ENCODE data around the gene TMEM198.

GRCh38 chr2:219570194-219570923 is 26.5 kb downstream of the TMEM198 start:
- no peak for TF ChIP-seq EZH2 (IDR thresholded peaks at IDR 0.05; ENCODE audit: low read depth, unreplicated experiment)
- TF ChIP-seq, protein P1, sequence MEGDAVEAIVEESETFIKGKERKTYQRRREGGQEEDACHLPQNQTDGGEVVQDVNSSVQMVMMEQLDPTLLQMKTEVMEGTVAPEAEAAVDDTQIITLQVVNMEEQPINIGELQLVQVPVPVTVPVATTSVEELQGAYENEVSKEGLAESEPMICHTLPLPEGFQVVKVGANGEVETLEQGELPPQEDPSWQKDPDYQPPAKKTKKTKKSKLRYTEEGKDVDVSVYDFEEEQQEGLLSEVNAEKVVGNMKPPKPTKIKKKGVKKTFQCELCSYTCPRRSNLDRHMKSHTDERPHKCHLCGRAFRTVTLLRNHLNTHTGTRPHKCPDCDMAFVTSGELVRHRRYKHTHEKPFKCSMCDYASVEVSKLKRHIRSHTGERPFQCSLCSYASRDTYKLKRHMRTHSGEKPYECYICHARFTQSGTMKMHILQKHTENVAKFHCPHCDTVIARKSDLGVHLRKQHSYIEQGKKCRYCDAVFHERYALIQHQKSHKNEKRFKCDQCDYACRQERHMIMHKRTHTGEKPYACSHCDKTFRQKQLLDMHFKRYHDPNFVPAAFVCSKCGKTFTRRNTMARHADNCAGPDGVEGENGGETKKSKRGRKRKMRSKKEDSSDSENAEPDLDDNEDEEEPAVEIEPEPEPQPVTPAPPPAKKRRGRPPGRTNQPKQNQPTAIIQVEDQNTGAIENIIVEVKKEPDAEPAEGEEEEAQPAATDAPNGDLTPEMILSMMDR (conservative IDR thresholded peaks at IDR 0.05; ENCODE audit: low read depth in 2 of 2): no peak
- TF ChIP-seq POLR2AphosphoS5 (IDR thresholded peaks at IDR 0.05; ENCODE audit: low read depth): no peak
- no peak for TF ChIP-seq EZH2phosphoT487 (IDR thresholded peaks at IDR 0.05; ENCODE audit: unreplicated experiment)
- TF ChIP-seq, protein P2, sequence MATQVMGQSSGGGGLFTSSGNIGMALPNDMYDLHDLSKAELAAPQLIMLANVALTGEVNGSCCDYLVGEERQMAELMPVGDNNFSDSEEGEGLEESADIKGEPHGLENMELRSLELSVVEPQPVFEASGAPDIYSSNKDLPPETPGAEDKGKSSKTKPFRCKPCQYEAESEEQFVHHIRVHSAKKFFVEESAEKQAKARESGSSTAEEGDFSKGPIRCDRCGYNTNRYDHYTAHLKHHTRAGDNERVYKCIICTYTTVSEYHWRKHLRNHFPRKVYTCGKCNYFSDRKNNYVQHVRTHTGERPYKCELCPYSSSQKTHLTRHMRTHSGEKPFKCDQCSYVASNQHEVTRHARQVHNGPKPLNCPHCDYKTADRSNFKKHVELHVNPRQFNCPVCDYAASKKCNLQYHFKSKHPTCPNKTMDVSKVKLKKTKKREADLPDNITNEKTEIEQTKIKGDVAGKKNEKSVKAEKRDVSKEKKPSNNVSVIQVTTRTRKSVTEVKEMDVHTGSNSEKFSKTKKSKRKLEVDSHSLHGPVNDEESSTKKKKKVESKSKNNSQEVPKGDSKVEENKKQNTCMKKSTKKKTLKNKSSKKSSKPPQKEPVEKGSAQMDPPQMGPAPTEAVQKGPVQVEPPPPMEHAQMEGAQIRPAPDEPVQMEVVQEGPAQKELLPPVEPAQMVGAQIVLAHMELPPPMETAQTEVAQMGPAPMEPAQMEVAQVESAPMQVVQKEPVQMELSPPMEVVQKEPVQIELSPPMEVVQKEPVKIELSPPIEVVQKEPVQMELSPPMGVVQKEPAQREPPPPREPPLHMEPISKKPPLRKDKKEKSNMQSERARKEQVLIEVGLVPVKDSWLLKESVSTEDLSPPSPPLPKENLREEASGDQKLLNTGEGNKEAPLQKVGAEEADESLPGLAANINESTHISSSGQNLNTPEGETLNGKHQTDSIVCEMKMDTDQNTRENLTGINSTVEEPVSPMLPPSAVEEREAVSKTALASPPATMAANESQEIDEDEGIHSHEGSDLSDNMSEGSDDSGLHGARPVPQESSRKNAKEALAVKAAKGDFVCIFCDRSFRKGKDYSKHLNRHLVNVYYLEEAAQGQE (IDR thresholded peaks at IDR 0.05; ENCODE audit: unreplicated experiment): no peak
- no peak for TF ChIP-seq NANOG (IDR thresholded peaks at IDR 0.05; ENCODE audit: borderline replicate concordance)
- TF ChIP-seq STAT1 (IDR thresholded peaks at IDR 0.05; ENCODE audit: unreplicated experiment): no peak

Data from GM23338 (cell line).